ENCODE results near the gene NSUN7.

Gene NSUN7

DNA sequence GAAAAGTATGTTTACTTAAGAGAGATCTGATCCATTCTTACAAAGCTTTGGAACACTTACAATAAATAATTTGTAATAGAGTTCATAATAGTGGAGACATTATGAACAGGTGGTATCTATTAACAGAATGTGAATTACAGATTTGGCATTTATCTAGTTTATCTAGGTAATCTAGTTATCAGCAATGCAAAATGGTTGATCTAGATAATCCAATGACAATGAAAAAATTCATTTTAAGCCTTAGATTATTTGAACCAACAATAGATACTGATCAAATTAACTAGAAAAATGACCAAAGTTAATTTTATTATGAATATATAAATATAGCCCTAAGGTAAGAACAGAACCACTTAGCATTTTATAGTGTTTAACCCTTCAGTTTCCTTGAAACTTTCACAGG, 10.4 kb upstream of the NSUN7 start:
- H2BK15ac ChIP-seq (replicated peaks; ENCODE audit: low read depth), result no peak overlapping the region
- H3K4me3 ChIP-seq (ENCODE audit: low read length), result no peak overlapping the region
- no peaks in the 10 kb centered on the region for H3K36me3 ChIP-seq (ENCODE audit: control insufficient read depth, insufficient read depth, low read length)
- DNase-seq, result no peak
- no peak overlapping the region for H2AK5ac ChIP-seq (ENCODE audit: low read length)
- no peak overlapping the region for H4K8ac ChIP-seq (ENCODE audit: low read depth, low read length)
- H3K79me1 ChIP-seq (ENCODE audit: low read length), result no peaks in the 10 kb centered on the region
- H3K27me3 ChIP-seq (ENCODE audit: insufficient read depth, low read length, poor library complexity), result no peaks in the 10 kb centered on the region
- no peaks in the 10 kb centered on the region for H3K79me2 ChIP-seq (ENCODE audit: control insufficient read depth, insufficient read depth, low read length)
- no peak overlapping the region for H3K56ac ChIP-seq (ENCODE audit: low read length)
- H3K23ac ChIP-seq (ENCODE audit: low read length), result no peak overlapping the region
- H3K4me2 ChIP-seq (ENCODE audit: low read length), result no peak overlapping the region
- H3K9ac ChIP-seq (ENCODE audit: low read length), result no peak overlapping the region
- H4K5ac ChIP-seq (ENCODE audit: low read length), result no peak overlapping the region
- no peak overlapping the region for H2BK120ac ChIP-seq (ENCODE audit: low read depth, low read length)
- no peak overlapping the region for H3K18ac ChIP-seq (ENCODE audit: low read length)
- H3K4ac ChIP-seq (ENCODE audit: low read depth, low read length), result no peak overlapping the region
- no peaks in the 10 kb centered on the region for H3K4me1 ChIP-seq (ENCODE audit: control insufficient read depth, low read depth, low read length)
- H2BK5ac ChIP-seq (ENCODE audit: low read length), result no peak overlapping the region
- H3K27ac ChIP-seq (ENCODE audit: low read depth, low read length), result no peak overlapping the region

DNA sequence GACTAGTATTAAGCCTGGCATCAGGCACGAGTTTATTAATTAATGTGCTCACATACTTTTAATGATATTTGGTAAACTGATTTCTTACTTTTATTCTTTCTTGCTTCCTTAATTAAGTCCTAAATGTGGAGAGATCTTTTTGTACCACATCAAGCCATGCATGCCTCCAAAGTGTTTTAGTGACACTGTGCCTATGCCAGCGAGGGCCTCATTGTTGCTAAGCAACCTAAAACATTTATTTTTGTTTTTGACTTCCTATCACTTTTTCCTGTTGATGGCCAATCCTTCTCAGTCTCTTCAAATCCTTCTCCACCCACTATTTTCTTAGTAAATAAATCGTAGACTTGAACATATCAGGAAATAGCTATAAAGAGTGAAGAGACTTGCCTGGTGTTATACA, 5.5 kb upstream of the NSUN7 start:
- Histone ChIP-seq H3K4me3 (ENCODE audit: low read length) (no peak overlapping the region), H4K5ac (ENCODE audit: low read length) (no peak overlapping the region), H3K56ac (ENCODE audit: low read length) (no peak overlapping the region), H3K79me2 (ENCODE audit: control insufficient read depth, insufficient read depth, low read length) (no peaks in the 10 kb centered on the region), H3K79me1 (ENCODE audit: low read length) (no peaks in the 10 kb centered on the region), H3K4me2 (ENCODE audit: low read length) (no peak overlapping the region), H2BK15ac (replicated peaks; ENCODE audit: low read depth) (no peak overlapping the region), H2BK120ac (ENCODE audit: low read depth, low read length) (no peak overlapping the region), H3K36me3 (ENCODE audit: control insufficient read depth, insufficient read depth, low read length) (no peaks in the 10 kb centered on the region), H3K9ac (ENCODE audit: low read length) (no peak overlapping the region), H3K4ac (ENCODE audit: low read depth, low read length) (no peak overlapping the region), H3K4me1 (ENCODE audit: control insufficient read depth, low read depth, low read length) (no peaks in the 10 kb centered on the region), H2AK5ac (ENCODE audit: low read length) (no peak overlapping the region), H3K27ac (ENCODE audit: low read depth, low read length) (no peak overlapping the region), H3K27me3 (ENCODE audit: insufficient read depth, low read length, poor library complexity) (no peaks in the 10 kb centered on the region), H3K18ac (ENCODE audit: low read length) (no peak overlapping the region), H2BK5ac (ENCODE audit: low read length) (no peak overlapping the region), H3K23ac (ENCODE audit: low read length) (no peak overlapping the region), H4K8ac (ENCODE audit: low read depth, low read length) (no peak overlapping the region)
- no CpG with 5 or more reads among the region's 3 CpGs for WGBS (ENCODE audit: extremely low coverage, insufficient coverage, low lambda C conversion rate)
- DNase-seq, result no peak

DNA sequence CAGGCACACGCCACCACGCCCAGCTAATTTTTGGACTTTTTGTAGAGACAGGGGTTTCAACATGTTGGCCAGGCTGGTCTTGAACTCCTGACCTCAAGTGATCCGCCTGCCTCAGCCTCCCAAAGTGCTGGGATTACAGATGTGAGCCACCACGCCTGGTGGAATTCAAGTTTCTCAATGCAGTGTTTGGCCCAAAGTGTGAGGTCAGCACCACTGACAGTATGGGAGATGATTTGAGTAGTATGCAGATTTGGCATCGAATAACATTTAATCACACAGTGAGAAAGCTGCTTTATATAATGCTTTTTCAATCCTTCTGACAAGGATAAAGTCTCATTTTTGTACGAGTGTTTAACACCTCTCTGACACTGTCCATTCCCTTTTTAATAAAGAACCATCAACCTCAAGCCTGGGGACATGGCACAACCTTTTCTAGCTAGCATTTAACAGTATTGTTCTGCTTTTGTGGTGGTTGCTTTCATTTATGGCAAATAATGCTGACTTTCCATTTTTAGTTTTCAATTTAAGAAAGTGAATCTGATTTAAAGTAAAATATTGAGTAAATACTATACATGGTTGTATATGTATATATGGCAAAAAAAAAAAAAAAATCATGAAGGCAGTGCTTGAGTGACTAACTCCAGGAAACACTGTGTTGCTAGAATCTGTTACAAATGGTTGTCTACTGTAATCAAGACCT, 4.3 kb upstream of the NSUN7 start:
- Histone ChIP-seq H3K56ac (ENCODE audit: low read length) (no peak overlapping the region), H2BK15ac (replicated peaks; ENCODE audit: low read depth) (no peak overlapping the region), H2BK120ac (ENCODE audit: low read depth, low read length) (no peak overlapping the region), H3K4me2 (ENCODE audit: low read length) (no peak overlapping the region), H3K4me1 (ENCODE audit: control insufficient read depth, low read depth, low read length) (no peaks in the 10 kb centered on the region), H3K79me2 (ENCODE audit: control insufficient read depth, insufficient read depth, low read length) (no peaks in the 10 kb centered on the region), H3K18ac (ENCODE audit: low read length) (no peak overlapping the region), H3K27me3 (ENCODE audit: insufficient read depth, low read length, poor library complexity) (no peaks in the 10 kb centered on the region), H4K8ac (ENCODE audit: low read depth, low read length) (no peak overlapping the region), H3K36me3 (ENCODE audit: control insufficient read depth, insufficient read depth, low read length) (no peaks in the 10 kb centered on the region), H2BK5ac (ENCODE audit: low read length) (no peak overlapping the region), H3K9ac (ENCODE audit: low read length) (no peak overlapping the region), H3K23ac (ENCODE audit: low read length) (no peak overlapping the region), H3K27ac (ENCODE audit: low read depth, low read length) (no peak overlapping the region), H3K4ac (ENCODE audit: low read depth, low read length) (no peak overlapping the region), H3K79me1 (ENCODE audit: low read length) (no peaks in the 10 kb centered on the region), H2AK5ac (ENCODE audit: low read length) (no peak overlapping the region), H4K5ac (ENCODE audit: low read length) (no peak overlapping the region), H3K4me3 (ENCODE audit: low read length) (no peak overlapping the region)
- no peak for DNase-seq
- no CpG with 5 or more reads among the region's 6 CpGs for WGBS (ENCODE audit: extremely low coverage, insufficient coverage, low lambda C conversion rate)

DNA sequence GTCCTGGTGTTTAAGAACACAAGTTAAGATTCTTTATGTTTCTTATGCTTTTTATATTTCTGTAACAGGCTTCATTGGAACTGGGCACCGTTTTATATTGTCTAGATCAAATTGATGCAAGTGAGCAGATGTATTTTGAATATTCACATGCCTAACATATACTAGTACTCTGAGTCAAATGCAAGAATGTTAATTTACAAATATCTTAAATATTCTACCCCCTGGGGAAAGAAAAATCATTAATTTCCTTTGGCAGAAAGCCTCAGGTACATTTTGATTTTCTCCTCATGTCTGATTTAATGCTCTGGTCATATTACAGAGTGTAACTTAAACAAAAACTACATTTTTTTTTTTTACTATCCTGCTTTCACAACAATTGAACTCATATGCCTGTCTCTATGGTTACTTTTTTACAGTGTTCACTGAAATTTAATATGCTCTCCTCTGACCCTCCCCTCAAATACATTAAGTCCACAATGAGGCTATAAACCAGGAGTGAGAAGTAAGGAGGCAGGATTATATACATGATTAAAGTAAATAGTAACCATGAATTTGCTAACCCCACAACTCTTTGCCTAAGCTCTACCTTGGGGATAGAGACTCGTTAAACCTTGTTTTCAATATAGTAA, 2.4 kb upstream of the NSUN7 start:
- no peaks in the 10 kb centered on the region for H3K27me3 ChIP-seq (ENCODE audit: insufficient read depth, low read length, poor library complexity)
- no peak overlapping the region for H3K56ac ChIP-seq (ENCODE audit: low read length)
- H3K9ac ChIP-seq (ENCODE audit: low read length), result no peak overlapping the region
- no peak overlapping the region for H2BK15ac ChIP-seq (replicated peaks; ENCODE audit: low read depth)
- no peak overlapping the region for H2AK5ac ChIP-seq (ENCODE audit: low read length)
- H4K8ac ChIP-seq (ENCODE audit: low read depth, low read length), result no peak overlapping the region
- H3K18ac ChIP-seq (ENCODE audit: low read length), result no peak overlapping the region
- no peak for DNase-seq
- no peak overlapping the region for H4K5ac ChIP-seq (ENCODE audit: low read length)
- H3K4me1 ChIP-seq (ENCODE audit: control insufficient read depth, low read depth, low read length), result no peaks in the 10 kb centered on the region
- H3K36me3 ChIP-seq (ENCODE audit: control insufficient read depth, insufficient read depth, low read length), result no peaks in the 10 kb centered on the region
- no peak overlapping the region for H3K27ac ChIP-seq (ENCODE audit: low read depth, low read length)
- H3K79me2 ChIP-seq (ENCODE audit: control insufficient read depth, insufficient read depth, low read length), result no peaks in the 10 kb centered on the region
- H3K4ac ChIP-seq (ENCODE audit: low read depth, low read length), result no peak overlapping the region
- H3K23ac ChIP-seq (ENCODE audit: low read length), result no peak overlapping the region
- H2BK5ac ChIP-seq (ENCODE audit: low read length), result no peak overlapping the region
- H3K4me3 ChIP-seq (ENCODE audit: low read length), result no peak overlapping the region
- H2BK120ac ChIP-seq (ENCODE audit: low read depth, low read length), result no peak overlapping the region
- no peaks in the 10 kb centered on the region for H3K79me1 ChIP-seq (ENCODE audit: low read length)
- H3K4me2 ChIP-seq (ENCODE audit: low read length), result no peak overlapping the region
- no CpG with 5 or more reads among the region's 2 CpGs for WGBS (ENCODE audit: extremely low coverage, insufficient coverage, low lambda C conversion rate)

DNA sequence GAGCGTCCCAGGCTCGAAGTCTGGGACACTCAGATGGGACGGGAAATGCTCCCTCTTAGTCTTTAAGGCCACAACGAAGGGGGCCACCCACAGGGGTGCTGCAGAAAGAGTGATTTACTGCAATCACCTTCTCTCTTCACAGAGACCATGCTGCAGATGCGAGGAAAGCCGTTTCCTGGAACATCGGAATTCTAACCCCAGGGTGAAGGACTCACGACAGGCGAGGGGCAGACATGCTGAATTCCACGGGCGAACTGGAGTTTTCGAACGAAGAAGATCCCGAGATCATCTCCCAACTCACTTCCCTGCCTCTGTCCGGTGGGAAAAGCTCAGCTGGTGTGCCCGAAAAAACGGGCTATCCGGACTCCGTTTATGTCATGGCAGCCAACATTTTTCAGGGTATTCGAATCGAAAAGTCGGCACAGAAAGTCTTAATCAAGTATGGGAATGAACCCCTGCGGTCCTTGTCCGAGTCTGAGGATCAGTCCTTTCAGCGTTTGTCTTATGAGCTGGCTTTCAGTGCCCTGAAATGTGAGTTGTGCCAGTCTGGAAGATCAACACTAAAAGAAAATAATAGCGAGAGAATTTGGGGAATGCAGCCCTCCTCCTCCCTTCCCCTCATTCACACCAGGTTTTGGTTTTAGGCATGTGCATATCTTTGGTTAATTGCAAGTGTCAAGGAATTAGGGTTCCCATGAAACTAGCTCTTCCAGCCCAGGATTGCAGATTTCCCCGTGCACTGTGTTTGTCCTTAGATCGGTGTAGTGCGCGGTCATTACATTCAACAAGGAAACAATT, 905 bp downstream of the NSUN7 start:
- H3K27me3 ChIP-seq (ENCODE audit: insufficient read depth, low read length, poor library complexity), result no peaks in the 10 kb centered on the region
- no peak overlapping the region for H4K5ac ChIP-seq (ENCODE audit: low read length)
- H3K4me3 ChIP-seq (ENCODE audit: low read length), result peak overlapping the region; percentile 51
- H3K79me2 ChIP-seq (ENCODE audit: control insufficient read depth, insufficient read depth, low read length), result no peaks in the 10 kb centered on the region
- no peaks in the 10 kb centered on the region for H3K36me3 ChIP-seq (ENCODE audit: control insufficient read depth, insufficient read depth, low read length)
- H2AK5ac ChIP-seq (ENCODE audit: low read length), result no peak overlapping the region
- H3K4me2 ChIP-seq (ENCODE audit: low read length), result peak overlapping the region; percentile 63
- H2BK120ac ChIP-seq (ENCODE audit: low read depth, low read length), result no peak overlapping the region
- no peak overlapping the region for H2BK5ac ChIP-seq (ENCODE audit: low read length)
- H3K18ac ChIP-seq (ENCODE audit: low read length), result peak overlapping the region; percentile 91
- H3K27ac ChIP-seq (ENCODE audit: low read depth, low read length), result peak overlapping the region; percentile 79
- H3K4me1 ChIP-seq (ENCODE audit: control insufficient read depth, low read depth, low read length), result no peaks in the 10 kb centered on the region
- no peak overlapping the region for H3K23ac ChIP-seq (ENCODE audit: low read length)
- peak overlapping the region; percentile 62 for H3K4ac ChIP-seq (ENCODE audit: low read depth, low read length)
- WGBS (ENCODE audit: extremely low coverage, insufficient coverage, low lambda C conversion rate), result no CpG with 5 or more reads among the region's 30 CpGs
- DNase-seq, result peak; percentile 83
- H3K9ac ChIP-seq (ENCODE audit: low read length), result peak overlapping the region; percentile 89
- no peak overlapping the region for H2BK15ac ChIP-seq (replicated peaks; ENCODE audit: low read depth)
- H3K56ac ChIP-seq (ENCODE audit: low read length), result peak overlapping the region; percentile 98
- H4K8ac ChIP-seq (ENCODE audit: low read depth, low read length), result no peak overlapping the region
- no peaks in the 10 kb centered on the region for H3K79me1 ChIP-seq (ENCODE audit: low read length)
